ENCODE results near the gene MPG. TPM values are rescaled to one million over a fixed set of nuclear protein-coding genes. Genes with fewer than 3 reads are reported as not detected.
A peak's percentile ranks its signal among the peaks of the same experiment; 100 is the strongest.

The MPG gene
- total RNA-seq, 1 experiment from 2014 or later, result 60.0 TPM

GRCh38 chr16:76535-77272, 1.3 kb upstream of the MPG start:
- H3K4me1 Mint-ChIP-seq, result peaks cover 53% of the 10 kb centered on the region
- no peak overlapping the region for H3K27ac Mint-ChIP-seq
- H3K9me3 Mint-ChIP-seq, result no peaks in the 10 kb centered on the region
- POLR2A ChIA-PET, result interaction anchor here (1.1 kb wide), 1 partner anchor 24 kb away, joined by 4 read pairs; the partner anchor contains the start of gene POLR3K
- 0 out of 2 replicates have a peak, but pooled peaks cover 3% of the 10 kb centered on the region for H3K36me3 Mint-ChIP-seq
- TF ChIP-seq JUN (CRISPR knock-in tag; IDR thresholded peaks at IDR 0.05), result no peak
- TF ChIP-seq JAZF1 (CRISPR knock-in tag; IDR thresholded peaks at IDR 0.05), result no peak
- TF ChIP-seq, protein P1, sequence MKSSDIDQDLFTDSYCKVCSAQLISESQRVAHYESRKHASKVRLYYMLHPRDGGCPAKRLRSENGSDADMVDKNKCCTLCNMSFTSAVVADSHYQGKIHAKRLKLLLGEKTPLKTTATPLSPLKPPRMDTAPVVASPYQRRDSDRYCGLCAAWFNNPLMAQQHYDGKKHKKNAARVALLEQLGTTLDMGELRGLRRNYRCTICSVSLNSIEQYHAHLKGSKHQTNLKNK (CRISPR knock-in tag; IDR thresholded peaks at IDR 0.05), result no peak
- TF ChIP-seq, protein P2, sequence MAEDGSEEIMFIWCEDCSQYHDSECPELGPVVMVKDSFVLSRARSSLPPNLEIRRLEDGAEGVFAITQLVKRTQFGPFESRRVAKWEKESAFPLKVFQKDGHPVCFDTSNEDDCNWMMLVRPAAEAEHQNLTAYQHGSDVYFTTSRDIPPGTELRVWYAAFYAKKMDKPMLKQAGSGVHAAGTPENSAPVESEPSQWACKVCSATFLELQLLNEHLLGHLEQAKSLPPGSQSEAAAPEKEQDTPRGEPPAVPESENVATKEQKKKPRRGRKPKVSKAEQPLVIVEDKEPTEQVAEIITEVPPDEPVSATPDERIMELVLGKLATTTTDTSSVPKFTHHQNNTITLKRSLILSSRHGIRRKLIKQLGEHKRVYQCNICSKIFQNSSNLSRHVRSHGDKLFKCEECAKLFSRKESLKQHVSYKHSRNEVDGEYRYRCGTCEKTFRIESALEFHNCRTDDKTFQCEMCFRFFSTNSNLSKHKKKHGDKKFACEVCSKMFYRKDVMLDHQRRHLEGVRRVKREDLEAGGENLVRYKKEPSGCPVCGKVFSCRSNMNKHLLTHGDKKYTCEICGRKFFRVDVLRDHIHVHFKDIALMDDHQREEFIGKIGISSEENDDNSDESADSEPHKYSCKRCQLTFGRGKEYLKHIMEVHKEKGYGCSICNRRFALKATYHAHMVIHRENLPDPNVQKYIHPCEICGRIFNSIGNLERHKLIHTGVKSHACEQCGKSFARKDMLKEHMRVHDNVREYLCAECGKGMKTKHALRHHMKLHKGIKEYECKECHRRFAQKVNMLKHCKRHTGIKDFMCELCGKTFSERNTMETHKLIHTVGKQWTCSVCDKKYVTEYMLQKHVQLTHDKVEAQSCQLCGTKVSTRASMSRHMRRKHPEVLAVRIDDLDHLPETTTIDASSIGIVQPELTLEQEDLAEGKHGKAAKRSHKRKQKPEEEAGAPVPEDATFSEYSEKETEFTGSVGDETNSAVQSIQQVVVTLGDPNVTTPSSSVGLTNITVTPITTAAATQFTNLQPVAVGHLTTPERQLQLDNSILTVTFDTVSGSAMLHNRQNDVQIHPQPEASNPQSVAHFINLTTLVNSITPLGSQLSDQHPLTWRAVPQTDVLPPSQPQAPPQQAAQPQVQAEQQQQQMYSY (CRISPR knock-in tag; IDR thresholded peaks at IDR 0.05), result no peak
- TF ChIP-seq CREB1 (CRISPR knock-in tag; IDR thresholded peaks at IDR 0.05), result no peak
- no peak for TF ChIP-seq CREM (CRISPR knock-in tag; IDR thresholded peaks at IDR 0.05)
- TF ChIP-seq NR3C1 (CRISPR knock-in tag; conservative IDR thresholded peaks at IDR 0.05; ENCODE audit: low read depth), result no peak
- TF ChIP-seq CBFB (CRISPR knock-in tag; IDR thresholded peaks at IDR 0.05; ENCODE audit: low read depth), result no peak
- no peak for TF ChIP-seq ERG (CRISPR knock-in tag; IDR thresholded peaks at IDR 0.05)
- TF ChIP-seq, protein P3, sequence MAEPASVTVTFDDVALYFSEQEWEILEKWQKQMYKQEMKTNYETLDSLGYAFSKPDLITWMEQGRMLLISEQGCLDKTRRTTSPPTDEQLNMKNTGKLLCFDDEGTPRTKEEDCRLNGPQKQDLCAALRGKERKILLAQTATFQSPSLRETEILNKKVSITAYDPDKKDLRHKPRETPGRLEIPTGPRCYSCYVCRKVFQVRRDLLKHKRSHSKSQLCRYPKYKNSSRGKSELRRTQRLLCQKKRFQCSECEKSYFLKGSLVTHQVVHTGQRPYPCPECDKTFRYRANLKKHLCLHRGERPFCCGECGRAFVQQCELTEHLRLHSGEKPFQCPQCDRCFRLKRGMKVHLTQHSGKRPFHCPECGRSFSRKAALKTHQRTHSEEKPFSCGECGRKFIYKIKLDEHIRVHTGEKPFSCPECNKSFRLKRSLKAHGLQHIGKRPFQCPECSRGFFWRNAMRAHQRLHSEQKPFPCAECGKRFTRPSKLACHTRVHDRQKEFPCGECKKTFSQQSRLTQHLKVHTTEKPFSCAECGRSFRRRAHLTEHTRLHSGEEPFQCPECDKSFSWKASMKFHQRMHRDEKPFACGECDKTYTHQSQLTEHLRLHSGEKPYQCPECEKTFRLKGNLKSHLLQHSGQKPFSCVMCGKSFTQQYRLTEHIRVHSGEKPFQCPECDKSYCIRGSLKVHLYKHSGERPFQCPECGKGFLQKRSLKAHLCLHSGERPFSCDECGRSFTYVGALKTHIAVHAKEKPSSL (CRISPR knock-in tag; conservative IDR thresholded peaks at IDR 0.05), result no peak
- TF ChIP-seq, protein P4, sequence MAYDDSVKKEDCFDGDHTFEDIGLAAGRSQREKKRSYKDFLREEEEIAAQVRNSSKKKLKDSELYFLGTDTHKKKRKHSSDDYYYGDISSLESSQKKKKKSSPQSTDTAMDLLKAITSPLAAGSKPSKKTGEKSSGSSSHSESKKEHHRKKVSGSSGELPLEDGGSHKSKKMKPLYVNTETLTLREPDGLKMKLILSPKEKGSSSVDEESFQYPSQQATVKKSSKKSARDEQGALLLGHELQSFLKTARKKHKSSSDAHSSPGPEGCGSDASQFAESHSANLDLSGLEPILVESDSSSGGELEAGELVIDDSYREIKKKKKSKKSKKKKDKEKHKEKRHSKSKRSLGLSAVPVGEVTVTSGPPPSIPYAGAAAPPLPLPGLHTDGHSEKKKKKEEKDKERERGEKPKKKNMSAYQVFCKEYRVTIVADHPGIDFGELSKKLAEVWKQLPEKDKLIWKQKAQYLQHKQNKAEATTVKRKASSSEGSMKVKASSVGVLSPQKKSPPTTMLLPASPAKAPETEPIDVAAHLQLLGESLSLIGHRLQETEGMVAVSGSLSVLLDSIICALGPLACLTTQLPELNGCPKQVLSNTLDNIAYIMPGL (CRISPR knock-in tag; IDR thresholded peaks at IDR 0.05), result no peak
- TF ChIP-seq, protein P5, sequence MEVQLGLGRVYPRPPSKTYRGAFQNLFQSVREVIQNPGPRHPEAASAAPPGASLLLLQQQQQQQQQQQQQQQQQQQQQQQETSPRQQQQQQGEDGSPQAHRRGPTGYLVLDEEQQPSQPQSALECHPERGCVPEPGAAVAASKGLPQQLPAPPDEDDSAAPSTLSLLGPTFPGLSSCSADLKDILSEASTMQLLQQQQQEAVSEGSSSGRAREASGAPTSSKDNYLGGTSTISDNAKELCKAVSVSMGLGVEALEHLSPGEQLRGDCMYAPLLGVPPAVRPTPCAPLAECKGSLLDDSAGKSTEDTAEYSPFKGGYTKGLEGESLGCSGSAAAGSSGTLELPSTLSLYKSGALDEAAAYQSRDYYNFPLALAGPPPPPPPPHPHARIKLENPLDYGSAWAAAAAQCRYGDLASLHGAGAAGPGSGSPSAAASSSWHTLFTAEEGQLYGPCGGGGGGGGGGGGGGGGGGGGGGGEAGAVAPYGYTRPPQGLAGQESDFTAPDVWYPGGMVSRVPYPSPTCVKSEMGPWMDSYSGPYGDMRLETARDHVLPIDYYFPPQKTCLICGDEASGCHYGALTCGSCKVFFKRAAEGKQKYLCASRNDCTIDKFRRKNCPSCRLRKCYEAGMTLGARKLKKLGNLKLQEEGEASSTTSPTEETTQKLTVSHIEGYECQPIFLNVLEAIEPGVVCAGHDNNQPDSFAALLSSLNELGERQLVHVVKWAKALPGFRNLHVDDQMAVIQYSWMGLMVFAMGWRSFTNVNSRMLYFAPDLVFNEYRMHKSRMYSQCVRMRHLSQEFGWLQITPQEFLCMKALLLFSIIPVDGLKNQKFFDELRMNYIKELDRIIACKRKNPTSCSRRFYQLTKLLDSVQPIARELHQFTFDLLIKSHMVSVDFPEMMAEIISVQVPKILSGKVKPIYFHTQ (CRISPR knock-in tag; IDR thresholded peaks at IDR 0.05), result no peak
- TF ChIP-seq, protein P6, sequence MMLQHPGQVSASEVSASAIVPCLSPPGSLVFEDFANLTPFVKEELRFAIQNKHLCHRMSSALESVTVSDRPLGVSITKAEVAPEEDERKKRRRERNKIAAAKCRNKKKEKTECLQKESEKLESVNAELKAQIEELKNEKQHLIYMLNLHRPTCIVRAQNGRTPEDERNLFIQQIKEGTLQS (CRISPR knock-in tag; conservative IDR thresholded peaks at IDR 0.05), result no peak
- TF ChIP-seq, protein P7, sequence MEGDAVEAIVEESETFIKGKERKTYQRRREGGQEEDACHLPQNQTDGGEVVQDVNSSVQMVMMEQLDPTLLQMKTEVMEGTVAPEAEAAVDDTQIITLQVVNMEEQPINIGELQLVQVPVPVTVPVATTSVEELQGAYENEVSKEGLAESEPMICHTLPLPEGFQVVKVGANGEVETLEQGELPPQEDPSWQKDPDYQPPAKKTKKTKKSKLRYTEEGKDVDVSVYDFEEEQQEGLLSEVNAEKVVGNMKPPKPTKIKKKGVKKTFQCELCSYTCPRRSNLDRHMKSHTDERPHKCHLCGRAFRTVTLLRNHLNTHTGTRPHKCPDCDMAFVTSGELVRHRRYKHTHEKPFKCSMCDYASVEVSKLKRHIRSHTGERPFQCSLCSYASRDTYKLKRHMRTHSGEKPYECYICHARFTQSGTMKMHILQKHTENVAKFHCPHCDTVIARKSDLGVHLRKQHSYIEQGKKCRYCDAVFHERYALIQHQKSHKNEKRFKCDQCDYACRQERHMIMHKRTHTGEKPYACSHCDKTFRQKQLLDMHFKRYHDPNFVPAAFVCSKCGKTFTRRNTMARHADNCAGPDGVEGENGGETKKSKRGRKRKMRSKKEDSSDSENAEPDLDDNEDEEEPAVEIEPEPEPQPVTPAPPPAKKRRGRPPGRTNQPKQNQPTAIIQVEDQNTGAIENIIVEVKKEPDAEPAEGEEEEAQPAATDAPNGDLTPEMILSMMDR (IDR thresholded peaks at IDR 0.05), result no peak
- TF ChIP-seq PRRX2 (CRISPR knock-in tag; IDR thresholded peaks at IDR 0.05), result no peak
- TF ChIP-seq, protein P8, sequence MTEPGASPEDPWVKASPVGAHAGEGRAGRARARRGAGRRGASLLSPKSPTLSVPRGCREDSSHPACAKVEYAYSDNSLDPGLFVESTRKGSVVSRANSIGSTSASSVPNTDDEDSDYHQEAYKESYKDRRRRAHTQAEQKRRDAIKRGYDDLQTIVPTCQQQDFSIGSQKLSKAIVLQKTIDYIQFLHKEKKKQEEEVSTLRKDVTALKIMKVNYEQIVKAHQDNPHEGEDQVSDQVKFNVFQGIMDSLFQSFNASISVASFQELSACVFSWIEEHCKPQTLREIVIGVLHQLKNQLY (CRISPR knock-in tag; IDR thresholded peaks at IDR 0.05), result no peak
- no peak for TF ChIP-seq ELF4 (CRISPR knock-in tag; IDR thresholded peaks at IDR 0.05; ENCODE audit: low read depth)
- TF ChIP-seq IRF2 (CRISPR knock-in tag; IDR thresholded peaks at IDR 0.05; ENCODE audit: borderline replicate concordance, low read depth), result no peak
- peak overlapping the region; percentile 60 for H3K4me3 Mint-ChIP-seq
- DNase-seq (ENCODE audit: low spot score) (no peak), ATAC-seq (no peak)
- CTCF ChIA-PET, result interaction anchor here (1.0 to 16.9 kb wide), 9 partner anchors 9 to 276 kb away, joined by 3 to 493 read pairs (median 7); partner anchors contain the start of genes POLR3K and SNRNP25
- H3K27me3 Mint-ChIP-seq (ENCODE audit: low read depth), result no peaks in the 10 kb centered on the region; the same call in 1 of the 2 replicates

All from WTC11 (cell line).